Prostate gland (tissue), 2 donors: Measurements from ENCODE around the gene GNAS-AS1. TPM values are rescaled to one million over a fixed set of nuclear protein-coding genes. Genes with fewer than 3 reads are reported as not detected.
"Not testable (repeated sequence)": the region's sequence is repeated elsewhere in the genome, so short reads cannot be mapped to it uniquely, and the experiment has no call there.

Source experiments
- DNase-seq: peaks from one replicate; pipeline ENCODE4 v3.0.0-alpha.2; 2019; ENCODE audit warnings: low spot score
- H3K27ac ChIP-seq, 2 donors: fragments of 200-600 bp; sonication (generic); 2 replicates each; pipeline ENCODE4 v1.5.1; 2017 to 2019
- H3K27me3 ChIP-seq: fragments of 200-600 bp; sonication (generic); replicated peaks from 2 replicates; pipeline ENCODE4 v1.5.1; 2019; ENCODE audit not compliant: insufficient read depth
- H3K36me3 ChIP-seq, 2 donors: fragments of 200-600 bp; sonication (generic); 1 replicate in 1 of 2; 2 replicates in 1 of 2; pipeline versions ENCODE4 v1.5.1 to v1.8.1; 2017 to 2019
- H3K4me1 ChIP-seq: fragments of 200-600 bp; sonication (generic); replicated peaks from 2 replicates; pipeline ENCODE4 v1.5.1; 2019
- H3K4me3 ChIP-seq, 2 donors: fragments of 200-600 bp; sonication (generic); 2 replicates each; pipeline ENCODE4 v1.5.1; 2017 to 2019
- H3K9me3 ChIP-seq: fragments of 200-600 bp; sonication (generic); 2 replicates; pipeline ENCODE4 v1.5.1; 2017
- CTCF ChIP-seq, 4 experiments: fragments of 200-600 bp in 2 of 4; fragments of 450-650 bp in 2 of 4; sonication (generic) in 2 of 4; IDR thresholded peaks; 1 replicate in 3 of 4; 2 replicates in 1 of 4; pipeline ENCODE4 v1.5.1; 2016 to 2019; ENCODE audit warnings: antibody characterized with exemption in 4 of 4, mild to moderate bottlenecking in 2 of 4, moderate library complexity in 2 of 4
- POLR2A ChIP-seq: fragments of 450-650 bp; IDR thresholded peaks from one replicate; pipeline ENCODE4 v1.6.1; 2016; ENCODE audit warnings: antibody characterized with exemption, mild to moderate bottlenecking
- POLR2AphosphoS5 ChIP-seq: sonication (generic); formaldehyde crosslinking; IDR thresholded peaks from one replicate; pipeline ENCODE4 v1.6.1; 2017; ENCODE audit warnings: antibody characterized with exemption
- WGBS: methylation state at CpG from one replicate; pipeline ENCODE4 v1.1.5; 2018; 5-methylcytosine and 5-hydroxymethylcytosine counted together
- intact Hi-C: fragments of 100-400 bp; cut with DNase I; formaldehyde crosslinking; loops from one replicate; pipeline ENCODE4 v1.14.2; 2022
- total RNA-seq, 2 donors: library from RNA; depleted of rRNA; stranded (reverse); fragments of >200 nt; gene quantifications; one replicate each; pipeline ENCODE4 v1.1.0, GENCODE V29; 2016

Gene GNAS-AS1
- total RNA-seq, 2 donors from 2014 or later = 0.50 to 1.8 TPM

- Histone ChIP-seq H3K9me3 (no peaks in the 10 kb centered on the region), H3K4me1 (peaks cover 3% of the 10 kb centered on the region), H3K4me3 (no peak overlapping the region), H3K36me3 (no peaks in the 10 kb centered on the region), H3K27ac (no peak overlapping the region), H3K27me3 (peaks cover 5% of the 10 kb centered on the region)
- no peak for DNase-seq
- intact Hi-C loops = no loop called here
- 86% methylated on average over 2 of the region's 2 CpGs for WGBS
- TF ChIP-seq POLR2A (no peak), CTCF (IDR thresholded peaks at IDR 0.05) (no peak), POLR2AphosphoS5 (no peak)
Measured at GRCh38 chr20:58835231-58835630, 15.5 kb downstream of the GNAS-AS1 start.

GRCh38 chr20:58833921-58834320 is 16.8 kb downstream of the GNAS-AS1 start:
- intact Hi-C loops = no loop called here
- WGBS = 90% methylated on average over 10 of the region's 10 CpGs

GRCh38 chr20:58832457-58832856 is 18.2 kb downstream of the GNAS-AS1 start:
- H3K27ac ChIP-seq = no peak overlapping the region
- intact Hi-C loops = no loop called here
- TF ChIP-seq POLR2A = no peak
- TF ChIP-seq POLR2AphosphoS5 = no peak
- TF ChIP-seq CTCF (IDR thresholded peaks at IDR 0.05) = no peak

More at GRCh38 chr20:58833921-58834320, 16.8 kb downstream of the GNAS-AS1 start:
- no peak overlapping the region for H3K4me3 ChIP-seq
- H3K9me3 ChIP-seq = no peaks in the 10 kb centered on the region
- no peaks in the 10 kb centered on the region for H3K36me3 ChIP-seq
- DNase-seq = no peak
- no peaks in the 10 kb centered on the region for H3K27me3 ChIP-seq
- H3K27ac ChIP-seq = no peak overlapping the region
- no peaks in the 10 kb centered on the region for H3K4me1 ChIP-seq
- TF ChIP-seq CTCF (IDR thresholded peaks at IDR 0.05) (no peak), POLR2AphosphoS5 (no peak), POLR2A (no peak)

GRCh38 chr20:58829531-58829941 is 21.2 kb downstream of the GNAS-AS1 start:
- WGBS = 67% methylated on average over 6 of the region's 6 CpGs
- Histone ChIP-seq H3K4me1 (no peaks in the 10 kb centered on the region), H3K4me3 (no peak overlapping the region), H3K9me3 (no peaks in the 10 kb centered on the region), H3K36me3 (no peaks in the 10 kb centered on the region), H3K27ac (no peak overlapping the region), H3K27me3 (no peaks in the 10 kb centered on the region)
- TF ChIP-seq CTCF (IDR thresholded peaks at IDR 0.05) (peak in 1 of 4 experiments; percentile 33), POLR2AphosphoS5 (peak; percentile 43), POLR2A (no peak)
- DNase-seq = peak; percentile 60
- intact Hi-C loops = no loop called here

More at GRCh38 chr20:58832457-58832856, 18.2 kb downstream of the GNAS-AS1 start:
- H3K9me3 ChIP-seq = no peaks in the 10 kb centered on the region
- no peaks in the 10 kb centered on the region for H3K27me3 ChIP-seq
- no peaks in the 10 kb centered on the region for H3K36me3 ChIP-seq
- 80% methylated on average over 4 of the region's 4 CpGs for WGBS
- no peak overlapping the region for H3K4me3 ChIP-seq
- H3K4me1 ChIP-seq = no peaks in the 10 kb centered on the region
- DNase-seq = no peak

- H3K36me3 ChIP-seq, intact Hi-C loops: not testable (repeated sequence)
- H3K27ac ChIP-seq = peak overlapping the region in 1 of 2 donors; percentile 45
Measured at GRCh38 chr20:58828804-58829203, 21.9 kb downstream of the GNAS-AS1 start.

More at GRCh38 chr20:58828804-58829203, 21.9 kb downstream of the GNAS-AS1 start:
- not testable (repeated sequence) for H3K4me3 ChIP-seq, H3K27me3 ChIP-seq, H3K4me1 ChIP-seq, H3K9me3 ChIP-seq, DNase-seq
- WGBS = 100% methylated on average over 5 of the region's 5 CpGs
